Stimulated activated CD8-positive, alpha-beta memory T cell treated with anti-CD3 and anti-CD28 coated beads, Interleukin-12 subunit alpha, Interleukin-12 subunit beta, amount 100 ng/mL, for 4 hours (primary cell): ENCODE measurements around the gene MMD.

ENCODE experiments used
- DNase-seq: peaks from one replicate; pipeline ENCODE4 v3.0.0-alpha.2; 2020; ENCODE audit warnings: low read depth

Gene MMD

GRCh38 chr17:55348749-55349354, 72.8 kb downstream of the MMD start:
- no peak for DNase-seq

- DNase-seq = no peak
These were observed 74.3 kb downstream of the MMD start for GRCh38 chr17:55347341-55347740.

DNA sequence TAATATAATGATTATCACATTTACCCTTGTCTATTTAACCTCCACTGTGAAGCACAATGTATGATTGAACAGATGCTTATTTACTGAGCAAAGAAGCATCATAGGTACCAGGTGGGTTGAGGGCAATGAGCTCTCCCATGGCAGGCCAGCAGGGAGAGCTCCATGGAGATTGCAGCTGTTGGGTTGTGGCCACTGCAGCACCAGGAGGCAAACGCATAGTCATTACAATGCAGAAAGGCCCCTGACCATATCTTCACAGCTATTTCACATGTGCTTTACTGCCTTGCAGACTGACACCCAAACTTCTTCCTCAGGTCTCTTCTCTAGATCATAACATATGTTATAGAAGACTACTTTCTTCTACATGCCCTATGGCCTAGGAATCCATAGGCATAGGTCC, 75.0 kb downstream of the MMD start:
- DNase-seq = no peak

- DNase-seq = no peak
These were observed 76.5 kb downstream of the MMD start for GRCh38 chr17:55345132-55345531.

- DNase-seq = no peak
These were observed 77.1 kb downstream of the MMD start for GRCh38 chr17:55344514-55344997.

DNA sequence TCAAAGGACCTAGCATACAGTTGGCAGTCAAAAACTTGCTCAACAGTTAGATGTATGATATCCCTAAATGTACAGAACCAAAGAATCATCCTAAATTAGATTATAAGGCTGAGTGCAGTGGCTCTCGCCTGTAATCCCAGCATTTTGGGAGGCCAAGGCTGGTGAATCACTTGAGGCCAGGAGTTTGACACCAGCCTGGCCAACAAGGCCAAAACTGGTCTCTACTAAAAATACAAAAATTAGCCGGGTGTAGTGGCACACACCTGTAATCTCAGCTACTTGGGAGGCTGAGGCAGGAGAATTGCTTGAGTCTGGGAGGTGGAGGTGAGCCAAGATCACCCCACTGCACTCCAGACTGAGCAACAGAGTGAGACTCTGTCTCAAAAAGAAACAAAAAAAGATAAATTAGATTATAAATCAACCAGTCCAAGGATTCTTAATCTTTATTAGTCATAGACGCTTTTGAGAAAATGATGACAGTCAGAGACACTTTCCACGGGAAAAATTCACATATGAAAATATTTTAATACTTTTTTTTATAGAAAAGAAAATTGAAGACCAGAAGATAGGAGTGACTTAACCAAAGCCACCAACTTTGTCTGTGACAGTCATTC, 77.6 kb downstream of the MMD start:
- no peak for DNase-seq

GRCh38 chr17:55342800-55343585, 78.6 kb downstream of the MMD start:
- no peak for DNase-seq
